GM19238 (cell line): ENCODE data around the gene SLC16A9.
"Not testable (repeated sequence)": the region's sequence is repeated elsewhere in the genome, so short reads cannot be mapped to it uniquely, and the experiment has no call there.

Experiments used
- DNase-seq: peaks from one replicate; pipeline ENCODE4 v3.0.0; 2011; ENCODE audit warnings: low spot score; ENCODE audit not compliant: insufficient read length

Gene SLC16A9, protein sequence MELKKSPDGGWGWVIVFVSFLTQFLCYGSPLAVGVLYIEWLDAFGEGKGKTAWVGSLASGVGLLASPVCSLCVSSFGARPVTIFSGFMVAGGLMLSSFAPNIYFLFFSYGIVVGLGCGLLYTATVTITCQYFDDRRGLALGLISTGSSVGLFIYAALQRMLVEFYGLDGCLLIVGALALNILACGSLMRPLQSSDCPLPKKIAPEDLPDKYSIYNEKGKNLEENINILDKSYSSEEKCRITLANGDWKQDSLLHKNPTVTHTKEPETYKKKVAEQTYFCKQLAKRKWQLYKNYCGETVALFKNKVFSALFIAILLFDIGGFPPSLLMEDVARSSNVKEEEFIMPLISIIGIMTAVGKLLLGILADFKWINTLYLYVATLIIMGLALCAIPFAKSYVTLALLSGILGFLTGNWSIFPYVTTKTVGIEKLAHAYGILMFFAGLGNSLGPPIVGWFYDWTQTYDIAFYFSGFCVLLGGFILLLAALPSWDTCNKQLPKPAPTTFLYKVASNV

GRCh38 chr10:59709395-59710125 is at the start of gene SLC16A9:
Gene SLC16A9, minus strand, starts transcription at chr10:59709850. Its CDS starts 25,559 bp downstream, at chr10:59684291.
- peak; percentile 60 for DNase-seq

DNA sequence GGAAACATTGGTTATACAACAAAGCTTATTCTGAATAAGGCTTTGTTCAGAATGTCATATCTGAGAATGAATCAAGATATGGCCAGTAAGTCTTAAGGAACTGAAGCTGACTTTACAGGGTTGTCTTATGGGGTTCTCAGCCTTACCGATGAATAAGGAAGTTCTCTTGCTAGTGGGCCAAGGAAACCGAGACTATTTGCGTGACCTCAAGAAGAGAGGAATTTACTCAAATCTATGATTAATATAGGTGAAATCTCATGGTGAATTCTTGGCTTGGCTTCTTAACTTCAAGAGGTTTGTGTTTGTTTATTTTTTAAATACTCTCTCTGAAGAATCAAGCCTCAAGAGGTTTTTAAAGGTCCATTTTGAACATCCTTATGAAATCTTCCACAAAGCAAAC is 48.3 kb upstream of the SLC16A9 start:
- DNase-seq = no peak

GRCh38 chr10:59754951-59755350 is 45.3 kb upstream of the SLC16A9 start:
- no peak for DNase-seq

DNA sequence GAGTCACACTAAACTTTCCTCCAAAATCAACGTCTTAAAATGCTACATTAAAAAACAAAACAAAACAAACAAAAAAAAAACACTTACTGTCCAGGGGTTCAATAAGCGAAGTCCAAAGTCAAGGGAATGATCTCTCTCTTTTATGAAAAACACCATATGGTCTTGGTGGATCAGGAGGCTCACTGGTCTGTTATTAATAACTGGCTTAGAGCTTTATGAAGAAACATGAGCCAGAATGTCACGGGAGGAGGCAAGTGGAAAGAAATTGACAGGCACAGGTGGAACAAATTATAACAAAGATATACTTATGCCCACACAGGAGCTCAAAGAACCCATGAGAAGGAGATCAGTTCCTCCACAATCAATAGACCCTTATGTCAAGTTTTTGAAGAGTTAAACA is 43.6 kb upstream of the SLC16A9 start, which contains the start of gene MRLN:
TSS of gene MRLN (minus strand) at position 189 of the 400 bp plus-strand sequence.
- DNase-seq = no peak

DNA sequence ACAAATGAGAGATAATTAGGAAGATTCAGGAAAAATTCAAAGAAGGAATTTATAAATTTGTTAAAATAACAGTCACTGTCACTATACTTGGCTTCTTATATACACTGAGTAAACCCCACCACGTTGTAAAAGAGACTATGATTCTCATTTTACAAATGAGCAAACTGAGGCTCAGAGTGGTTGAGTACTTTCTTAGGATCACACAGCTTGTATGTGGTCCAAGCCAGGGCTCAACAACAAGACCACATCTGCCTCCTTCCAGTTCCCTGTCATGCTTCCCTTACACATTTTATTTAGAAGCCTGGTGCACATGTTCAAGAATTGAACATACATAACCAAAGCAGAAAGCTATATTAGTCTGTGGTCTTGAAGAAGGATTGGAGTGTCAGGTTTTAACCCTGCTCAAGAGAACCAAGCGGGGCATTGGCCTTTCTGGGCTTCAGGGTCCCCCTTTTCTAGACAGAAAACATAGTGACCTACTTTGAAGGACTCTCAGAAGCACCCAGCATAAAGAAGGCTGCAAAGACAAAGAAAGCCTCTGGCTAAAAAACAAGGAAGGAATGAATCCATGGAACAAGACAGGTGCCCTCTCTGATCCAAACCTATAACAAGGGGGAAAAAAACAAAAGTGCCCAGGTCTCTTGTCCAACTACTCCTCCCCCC is 42.8 kb upstream of the SLC16A9 start:
- no peak for DNase-seq

DNA sequence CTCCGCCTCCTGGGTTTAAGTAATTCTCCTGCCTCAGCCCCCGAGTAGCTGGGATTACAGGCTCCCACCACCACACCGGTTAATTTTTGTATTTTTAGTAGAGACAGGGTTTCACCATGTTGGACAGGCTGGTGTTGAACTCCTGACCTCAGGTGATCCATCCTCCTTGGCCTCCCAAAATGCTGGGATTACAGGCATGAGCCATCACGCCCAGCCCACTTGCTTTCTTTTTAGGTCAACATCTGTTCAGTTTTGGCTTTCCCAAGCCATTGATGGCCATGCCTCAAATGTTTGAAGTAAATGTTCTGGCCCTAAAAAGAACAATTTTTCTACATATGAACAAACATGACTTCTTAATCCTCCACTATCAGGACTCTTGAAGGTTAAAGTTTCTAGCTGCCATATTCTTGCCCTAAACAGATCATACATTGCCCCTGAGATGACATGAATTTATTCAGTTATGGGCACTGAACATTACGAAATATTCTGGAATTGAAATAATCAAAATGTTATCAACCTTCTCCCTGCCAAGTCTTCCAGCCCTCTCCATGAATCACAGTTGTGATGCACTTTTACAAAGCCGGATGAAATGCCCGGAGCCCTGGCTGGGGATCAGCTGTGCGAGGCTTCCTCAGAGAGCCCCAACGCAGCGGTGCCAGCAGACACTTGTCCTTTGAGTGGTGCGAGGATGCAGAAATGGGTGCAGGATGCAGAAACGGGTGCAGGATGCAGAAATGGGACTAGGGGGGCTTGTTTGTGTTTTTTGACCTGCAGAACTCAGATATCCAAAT is 40.7 kb upstream of the SLC16A9 start:
- no peak for DNase-seq

DNA sequence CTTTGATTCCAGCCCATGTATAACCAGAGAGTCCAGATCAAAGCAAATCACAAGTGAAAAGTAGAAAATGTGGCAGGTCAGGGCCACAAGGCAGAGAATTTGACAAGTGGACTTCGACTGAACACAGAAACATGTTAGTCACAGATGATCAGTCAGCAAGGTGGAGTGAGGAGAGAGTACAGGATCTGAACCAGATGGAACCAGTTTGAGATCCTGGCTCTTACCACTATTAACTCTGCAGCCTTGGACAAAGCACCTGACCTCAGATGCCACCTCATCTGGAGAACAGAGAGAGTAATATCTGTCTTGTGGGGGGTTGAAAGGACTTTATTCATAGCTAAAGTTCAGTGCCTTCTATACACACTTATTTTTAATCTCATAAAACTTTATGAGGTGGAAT is 39.2 kb upstream of the SLC16A9 start:
- DNase-seq = no peak

- no peak for DNase-seq
Observed at GRCh38 chr10:59745163-59745650, 35.6 kb upstream of the SLC16A9 start.

- not testable (repeated sequence) for DNase-seq
Observed at GRCh38 chr10:59744762-59745161, 35.1 kb upstream of the SLC16A9 start.

GRCh38 chr10:59744156-59744555 is 34.5 kb upstream of the SLC16A9 start:
- not testable (repeated sequence) for DNase-seq

GRCh38 chr10:59741583-59741982 is 31.9 kb upstream of the SLC16A9 start:
- DNase-seq = no peak

DNA sequence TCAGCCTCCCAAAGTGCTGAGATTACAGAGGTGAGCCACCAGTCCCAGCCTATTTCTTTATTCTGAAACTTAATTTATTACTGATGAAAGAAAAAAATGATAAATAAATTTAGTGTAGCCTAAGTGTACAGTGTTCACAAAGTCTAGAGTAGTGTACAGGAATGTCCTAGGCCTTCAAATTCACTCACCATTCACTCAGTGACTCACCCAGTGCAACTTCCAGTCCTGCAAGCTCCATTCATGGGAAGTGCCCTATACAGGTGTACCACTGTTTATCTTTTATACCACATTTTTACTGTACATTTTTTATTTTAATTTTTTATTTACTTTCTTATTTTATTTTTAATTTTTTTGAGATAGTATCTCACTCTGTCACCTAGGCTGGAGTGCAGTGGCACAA is 31.4 kb upstream of the SLC16A9 start:
- DNase-seq = no peak

GRCh38 chr10:59736749-59737148 is 27.1 kb upstream of the SLC16A9 start:
- no peak for DNase-seq

DNA sequence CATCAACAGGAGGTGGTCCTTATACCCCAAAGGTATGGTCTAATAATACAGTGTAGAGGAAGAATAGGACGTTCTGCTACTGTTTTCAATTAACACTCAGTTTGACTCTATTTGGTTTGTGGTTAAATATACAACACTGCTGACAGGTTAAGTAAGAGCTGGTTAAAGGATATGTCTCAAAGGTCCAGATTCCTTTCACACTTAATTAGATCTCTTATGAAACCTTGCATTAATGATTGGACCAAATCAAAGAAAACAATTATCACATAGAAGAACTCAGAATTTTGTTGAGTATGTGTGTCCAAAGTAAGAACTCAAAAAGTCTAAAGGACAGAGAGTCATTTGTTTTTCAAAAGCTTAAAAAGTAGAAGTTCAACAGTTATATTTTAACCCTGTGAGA is 25.6 kb upstream of the SLC16A9 start:
- no peak for DNase-seq

DNA sequence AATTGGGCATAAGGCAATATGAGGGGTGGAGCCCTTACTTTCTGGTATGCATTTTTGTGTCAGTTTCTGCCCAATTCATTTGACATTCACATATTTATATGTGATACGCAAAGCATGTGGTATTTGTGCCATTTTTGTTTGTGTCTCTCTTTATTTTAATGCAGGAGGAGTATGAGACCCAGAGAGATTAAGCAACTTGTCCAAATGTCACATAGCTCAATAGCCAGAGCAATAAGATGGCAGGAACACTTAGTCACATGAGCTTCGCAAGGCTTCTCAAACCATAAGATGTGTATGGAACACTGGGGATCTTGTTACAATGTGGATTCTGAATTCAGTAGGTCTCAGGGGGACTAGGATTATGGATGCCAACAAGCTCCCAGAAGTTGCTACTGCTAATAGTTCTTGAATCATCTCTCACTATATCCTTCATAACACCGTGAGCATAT is 24.4 kb upstream of the SLC16A9 start:
- no peak for DNase-seq

- not testable (repeated sequence) for DNase-seq
Observed at GRCh38 chr10:59733321-59734013, 23.8 kb upstream of the SLC16A9 start.

GRCh38 chr10:59732849-59733248 is 23.2 kb upstream of the SLC16A9 start:
- not testable (repeated sequence) for DNase-seq

DNA sequence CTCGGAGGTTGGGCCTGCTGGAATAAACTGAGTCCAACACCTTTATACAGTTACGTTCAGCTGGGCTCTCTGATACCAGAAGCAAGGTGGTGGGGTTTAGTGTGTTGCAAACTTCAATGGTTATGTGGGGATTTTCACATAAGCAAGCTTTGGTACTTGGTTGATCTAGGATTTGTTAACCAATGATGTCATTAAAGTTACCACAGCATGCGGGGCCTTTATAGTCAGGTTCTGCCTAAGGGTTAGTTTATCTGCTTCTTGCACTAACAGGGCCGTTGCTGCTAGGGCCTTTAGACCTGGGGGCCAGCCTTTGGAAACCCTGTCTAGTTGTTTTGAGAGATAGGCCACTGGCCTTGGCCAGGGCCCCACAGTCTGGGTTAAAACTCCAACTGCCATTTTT is 19.5 kb upstream of the SLC16A9 start:
- not testable (repeated sequence) for DNase-seq

DNA sequence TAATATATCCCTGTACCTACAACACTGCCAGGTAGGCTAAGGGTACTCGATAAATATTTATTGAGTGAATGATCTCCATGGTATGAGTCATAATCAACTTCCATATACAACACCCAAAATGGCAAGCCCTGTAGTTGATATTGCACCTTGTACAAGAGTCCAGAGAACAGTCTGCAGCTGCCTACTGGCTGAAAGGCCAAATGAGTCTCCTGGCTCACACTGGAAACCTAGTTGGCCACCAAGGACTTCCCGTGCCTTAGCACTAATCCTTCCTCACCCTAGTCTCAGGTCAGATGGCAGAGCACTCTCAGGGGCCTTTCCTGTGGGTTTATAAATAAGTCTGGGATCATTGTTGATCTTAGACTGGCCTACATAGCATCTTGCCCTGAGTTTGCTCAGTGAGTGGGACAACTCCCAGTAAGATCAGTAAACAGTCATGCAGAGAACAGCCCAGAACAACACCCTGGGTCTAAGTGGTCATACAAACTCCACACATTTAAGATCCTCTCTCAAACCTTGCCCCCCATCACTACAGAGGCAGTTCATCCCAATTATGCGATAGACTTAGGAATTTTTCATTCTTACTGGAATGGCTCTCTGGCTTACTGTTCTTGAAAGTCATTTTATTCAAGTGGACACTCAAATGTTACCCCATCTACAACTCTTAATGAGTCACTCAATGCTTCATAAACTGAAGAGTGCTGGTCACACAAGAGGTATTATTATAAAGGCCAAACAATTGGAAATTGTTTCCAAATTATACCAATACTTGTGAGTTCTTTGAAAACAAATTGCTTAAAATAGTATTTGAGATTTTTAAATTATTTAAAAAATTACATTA is 14.7 kb upstream of the SLC16A9 start:
- no peak for DNase-seq
